IMR-90 (cell line): ENCODE results near the gene RAD51B. TPM values are rescaled to one million over a fixed set of nuclear protein-coding genes. Genes with fewer than 3 reads are reported as not detected.
A peak's percentile ranks its signal among the peaks of the same experiment; 100 is the strongest.

Source experiments
- ATAC-seq: fragments of 200-7000 bp; cut with Tn5 transposase; 2 replicates; pipeline ENCODE4 v1.9.1; 2020; ENCODE audit warnings: low read depth, mild to moderate bottlenecking, moderate library complexity
- BruUV-seq: library from RNA; stranded (reverse); fragments of 400-500 nt; replicated peaks from 2 replicates; lab custom pipeline; 2021; lab: Mats Ljungman, UMichigan
- CTCF ChIA-PET: fragments of 300-600 bp; formaldehyde crosslinking; extraction: SDS; loops from one replicate; lab custom pipeline; 2021; ENCODE audit warnings: antibody characterized with exemption; lab: Yijun Ruan, JAX
- POLR2A ChIA-PET: fragments of 300-600 bp; sonication (Branson Sonifier 250); formaldehyde crosslinking; loops from one replicate; lab custom pipeline; 2022; ENCODE audit warnings: antibody characterized with exemption; ENCODE audit not compliant: unreplicated experiment; lab: Charles Lee
- DNase-seq: peaks from one replicate; pipeline ENCODE4 v3.0.0; 2013
- H2AFZ ChIP-seq: replicated peaks from 2 replicates; pipeline ENCODE3; 2013; ENCODE audit warnings: low read length, mild to moderate bottlenecking; ENCODE audit not compliant: poor library complexity
- H2AK5ac ChIP-seq: 2 replicates; pipeline ENCODE4 v1.6.1; 2013; ENCODE audit warnings: low read depth, low read length, inconsistent platforms
- H2AK9ac ChIP-seq: replicated peaks from 2 replicates; pipeline ENCODE3; 2013; ENCODE audit warnings: mild to moderate bottlenecking, low read depth, low read length, moderate library complexity; ENCODE audit not compliant: poor library complexity
- H2BK120ac ChIP-seq: 2 replicates; pipeline ENCODE4 v1.6.1; 2013; ENCODE audit warnings: low read depth, low read length, inconsistent platforms
- H2BK15ac ChIP-seq: 3 replicates; pipeline ENCODE4 v1.6.1; 2013; ENCODE audit warnings: low read depth, low read length, inconsistent platforms
- H2BK20ac ChIP-seq: 2 replicates; pipeline ENCODE4 v1.6.1; 2013; ENCODE audit warnings: low read depth, mild to moderate bottlenecking, inconsistent platforms, low read length, moderate library complexity
- H2BK5ac ChIP-seq: 2 replicates; pipeline ENCODE4 v1.6.1; 2013; ENCODE audit warnings: mild to moderate bottlenecking, low read depth, low read length, inconsistent platforms; ENCODE audit not compliant: poor library complexity, severe bottlenecking
- H3K14ac ChIP-seq: replicated peaks from 2 replicates; pipeline ENCODE4 v1.6.1; 2013; ENCODE audit warnings: low read depth, low read length, inconsistent platforms
- H3K18ac ChIP-seq: 2 replicates; pipeline ENCODE4 v1.6.1; 2013; ENCODE audit warnings: low read depth, low read length, control low read depth
- H3K23ac ChIP-seq: 2 replicates; pipeline ENCODE4 v1.6.1; 2013; ENCODE audit warnings: low read depth, low read length, inconsistent platforms
- H3K27ac ChIP-seq: 2 replicates; pipeline ENCODE4 v1.5.1; 2013; ENCODE audit warnings: mild to moderate bottlenecking, control low read depth, low read length; ENCODE audit not compliant: insufficient read depth
- H3K27me3 ChIP-seq: 2 replicates; pipeline ENCODE4 v1.6.1; 2013; ENCODE audit warnings: low read length; ENCODE audit not compliant: control insufficient read depth, insufficient read depth
- H3K36me3 ChIP-seq: 2 replicates; pipeline ENCODE4 v1.6.1; 2013; ENCODE audit warnings: low read length, mixed read lengths; ENCODE audit not compliant: control insufficient read depth, insufficient read depth
- H3K4ac ChIP-seq: 2 replicates; pipeline ENCODE4 v1.6.1; 2013; ENCODE audit warnings: low read depth, low read length, inconsistent platforms
- H3K4me1 ChIP-seq: 2 replicates; pipeline ENCODE4 v1.6.1; 2013; ENCODE audit warnings: low read length, mixed read lengths; ENCODE audit not compliant: control insufficient read depth, insufficient read depth
- H3K4me2 ChIP-seq: 2 replicates; pipeline ENCODE4 v1.6.1; 2013; ENCODE audit warnings: low read depth, mild to moderate bottlenecking, control low read depth, low read length, moderate library complexity
- H3K4me3 ChIP-seq: 2 replicates; pipeline ENCODE4 v1.5.1; 2013; ENCODE audit warnings: low read depth, mild to moderate bottlenecking, control low read depth, low read length, moderate library complexity; ENCODE audit not compliant: insufficient read depth
- H3K56ac ChIP-seq: 2 replicates; pipeline ENCODE4 v1.6.1; 2013; ENCODE audit warnings: low read length, inconsistent platforms; ENCODE audit not compliant: insufficient read depth; ENCODE audit errors: extremely low read depth
- H3K79me1 ChIP-seq, 2 experiments: 2 replicates each; pipeline ENCODE4 v1.6.1; 2013; ENCODE audit warnings: low read length in 2 of 2, inconsistent platforms in 1 of 2, low read depth in 1 of 2
- H3K9ac ChIP-seq: 2 replicates; pipeline ENCODE4 v1.6.1; 2013; ENCODE audit warnings: low read depth, low read length, control low read depth
- H3K9me1 ChIP-seq: 2 replicates; pipeline ENCODE4 v1.6.1; 2013; ENCODE audit warnings: low read length, inconsistent platforms; ENCODE audit not compliant: insufficient read depth
- H3K9me3 ChIP-seq: 2 replicates; pipeline ENCODE4 v1.6.1; 2013; ENCODE audit warnings: low read length; ENCODE audit not compliant: control insufficient read depth, insufficient read depth
- H4K20me1 ChIP-seq: 2 replicates; pipeline ENCODE4 v1.6.1; 2013; ENCODE audit warnings: low read length, inconsistent platforms; ENCODE audit not compliant: insufficient read depth
- H4K5ac ChIP-seq: 2 replicates; pipeline ENCODE4 v1.6.1; 2013; ENCODE audit warnings: mild to moderate bottlenecking, low read depth, low read length, control low read depth
- H4K8ac ChIP-seq, 2 experiments: 2 replicates each; pipeline ENCODE4 v1.6.1; 2013; ENCODE audit warnings: low read depth in 2 of 2, low read length in 2 of 2, control low read depth in 1 of 2, inconsistent platforms in 1 of 2
- H4K91ac ChIP-seq: 2 replicates; pipeline ENCODE4 v1.6.1; 2013; ENCODE audit warnings: low read depth, low read length, inconsistent platforms; ENCODE audit not compliant: insufficient read depth
- BHLHE40 ChIP-seq: fragments of 150-350 bp; IDR thresholded peaks from 2 replicates; pipeline ENCODE4 v1.6.1; 2016; ENCODE audit warnings: mild to moderate bottlenecking, low read depth, low read length
- CEBPB ChIP-seq: IDR thresholded peaks from 2 replicates; pipeline ENCODE4 v1.6.1; 2012; ENCODE audit warnings: low read depth, low read length, improper control_type of control experiment
- CHD1 ChIP-seq: IDR thresholded peaks from 2 replicates; pipeline ENCODE4 v1.6.1; 2012; ENCODE audit warnings: low read depth, low read length, improper control_type of control experiment
- MAFK ChIP-seq: IDR thresholded peaks from 2 replicates; pipeline ENCODE4 v1.6.1; 2012; ENCODE audit warnings: low read depth, low read length, improper control_type of control experiment
- MXI1 ChIP-seq: IDR thresholded peaks from 2 replicates; pipeline ENCODE4 v1.6.1; 2012; ENCODE audit warnings: low read depth, mild to moderate bottlenecking, low read length, moderate library complexity, borderline replicate concordance
- NFE2L2 ChIP-seq: fragments of 150-350 bp; IDR thresholded peaks from 2 replicates; pipeline ENCODE4 v1.6.1; 2016; ENCODE audit warnings: low read depth, mild to moderate bottlenecking, low read length
- POLR2A ChIP-seq: IDR thresholded peaks from 2 replicates; pipeline ENCODE4 v1.6.1; 2012; ENCODE audit warnings: mild to moderate bottlenecking, low read depth, low read length
- RAD21 ChIP-seq: IDR thresholded peaks from 2 replicates; pipeline ENCODE4 v1.6.1; 2012; ENCODE audit warnings: low read length, improper control_type of control experiment
- RCOR1 ChIP-seq: IDR thresholded peaks from 2 replicates; pipeline ENCODE4 v1.6.1; 2012; ENCODE audit warnings: mild to moderate bottlenecking, low read length, improper control_type of control experiment; ENCODE audit not compliant: insufficient replicate concordance
- RFX5 ChIP-seq: IDR thresholded peaks from 2 replicates; pipeline ENCODE4 v1.8.0; 2012; ENCODE audit warnings: low read depth, mild to moderate bottlenecking, low read length, moderate library complexity
- SMC3 ChIP-seq: fragments of 150-350 bp; IDR thresholded peaks from 2 replicates; pipeline ENCODE4 v1.6.1; 2016; ENCODE audit warnings: low read depth, mild to moderate bottlenecking, antibody characterized with exemption, low read length, moderate library complexity
- WGBS, 2 experiments: methylation state at CpG; one replicate each; pipeline versions ENCODE4 v1.1.5 to v1.1.7; 2013; ENCODE audit warnings: missing lambda C conversion rate in 2 of 2; ENCODE audit not compliant: insufficient read length in 1 of 2; ENCODE audit errors: extremely low coverage in 2 of 2; 5-methylcytosine and 5-hydroxymethylcytosine counted together
- dilution Hi-C: fragments of 300-500 bp; cut with HindIII; formaldehyde crosslinking; loops from one replicate; pipeline ENCODE4 v1.14.3; 2018; ENCODE audit warnings: low sequenced_read_pairs; ENCODE audit not compliant: unreplicated experiment
- in situ Hi-C: fragments of 300-500 bp; cut with MboI; formaldehyde crosslinking; loops from 3 replicates; pipeline ENCODE4 v1.14.3; 2019; ENCODE audit warnings: low sequenced_read_pairs, inconsistent platforms, mixed read lengths
- intact Hi-C: fragments of 100-400 bp; cut with micrococcal nuclease; formaldehyde crosslinking; loops from 2 replicates; pipeline ENCODE4 v1.10.0; 2022
- polyA plus RNA-seq, 3 experiments: library from polyadenylated mRNA; depleted of rRNA; stranded (reverse); fragments of >200 nt; gene quantifications; 2 replicates each; pipeline ENCODE4 v1.2.3, GENCODE V29; 2012; ENCODE audit warnings: low replicate concordance in 1 of 3
- total RNA-seq: library from RNA; depleted of rRNA; stranded (reverse); fragments of >200 nt; gene quantifications from 2 replicates; pipeline ENCODE4 v1.2.3, GENCODE V29; 2012
- TF ChIP-seq, protein P1 (sequence below): conservative IDR thresholded peaks from 2 replicates; pipeline ENCODE4 v1.5.1; 2012; ENCODE audit warnings: mild to moderate bottlenecking, low read depth, low read length, improper control_type of control experiment
- TF ChIP-seq, protein P2 (sequence below): fragments of 150-350 bp; IDR thresholded peaks from 2 replicates; pipeline ENCODE4 v1.6.1; 2017; ENCODE audit warnings: mild to moderate bottlenecking, antibody characterized with exemption, low read length, low read depth
- TF ChIP-seq, protein P3 (sequence below): fragments of 150-350 bp; IDR thresholded peaks from 2 replicates; pipeline ENCODE4 v1.6.1; 2016; ENCODE audit warnings: low read depth, mild to moderate bottlenecking, low read length, moderate library complexity, borderline replicate concordance

RAD51B gene
- total and polyA plus RNA-seq, 2 of the 4 experiments (the other 2 are of a cell fraction) = 5.1 to 18.8 TPM

DNA sequence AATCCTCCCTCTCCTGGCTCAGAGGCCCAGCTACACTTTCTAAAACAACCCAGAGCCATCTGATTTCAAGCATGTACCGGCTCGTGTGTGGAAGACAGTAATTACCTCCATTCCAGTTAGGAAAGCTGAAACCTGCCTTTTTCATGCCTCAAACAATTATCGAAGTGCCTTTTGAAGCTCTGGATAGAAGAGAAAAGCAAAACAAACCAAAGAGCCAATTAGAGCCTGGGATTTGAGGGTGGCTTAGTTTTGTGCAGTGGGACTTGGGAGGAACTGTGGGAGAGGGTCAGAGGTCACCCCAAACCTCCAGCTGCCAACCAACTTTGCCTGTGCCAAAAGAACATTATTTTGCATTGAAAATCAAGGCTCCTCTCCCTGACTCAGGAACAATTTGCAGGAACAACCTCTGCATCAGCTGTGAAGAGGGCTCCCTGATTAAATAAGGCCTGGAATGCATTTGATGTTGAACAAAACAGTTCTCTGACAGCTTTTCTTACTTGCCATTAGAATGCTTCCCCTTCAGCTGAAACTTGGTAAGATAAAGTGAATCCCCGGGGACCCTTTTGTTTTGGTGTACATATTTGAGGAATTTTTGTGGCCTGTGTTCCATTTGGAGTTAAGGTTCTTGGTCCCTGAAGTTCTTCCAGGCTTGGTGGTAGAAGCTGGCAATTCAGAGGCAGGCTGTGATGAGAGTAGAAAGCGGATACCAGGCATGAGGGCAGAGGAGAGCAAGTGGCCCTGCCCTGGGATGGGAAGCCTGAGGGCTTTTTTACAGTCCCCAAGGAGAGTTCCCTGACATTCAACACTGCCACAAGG lies 703.1 kb downstream of the RAD51B start:
- peaks cover 3% of the 10 kb centered on the region; the same call in 1 of the 2 replicates for H3K9me1 ChIP-seq
- H3K56ac ChIP-seq = no peak overlapping the region
- H4K20me1 ChIP-seq = no peaks in the 10 kb centered on the region
- ChIA-PET CTCF (no interaction called here), POLR2A (no interaction called here)
- no peak for DNase-seq
- H2AK5ac ChIP-seq = peak overlapping the region; percentile 25; the same call in 1 of the 2 replicates
- no peaks in the 10 kb centered on the region for H3K27me3 ChIP-seq
- no peak overlapping the region for H4K91ac ChIP-seq
- H2AFZ ChIP-seq = peak overlapping the region; percentile 1
- H2BK20ac ChIP-seq = no peak overlapping the region
- no peaks in the 10 kb centered on the region for H3K9me3 ChIP-seq
- intact Hi-C loops = no loop called here
- dilution Hi-C loops = no loop called here
- no peaks in the 10 kb centered on the region for H3K36me3 ChIP-seq
- no TSS peak for BruUV-seq
- H4K8ac ChIP-seq = peak overlapping the region in 1 of 2 experiments; percentile 40; a peak in 1 of 4 replicates
- H3K4me2 ChIP-seq = no peak overlapping the region
- no peaks in the 10 kb centered on the region for H3K79me1 ChIP-seq
- ATAC-seq = peak; percentile 46
- 80% methylated on average over 1 of the region's 5 CpGs; no CpG with 5 or more reads in 1 of the 2 experiments for WGBS, 2 experiments
- no peak overlapping the region for H3K4me3 ChIP-seq
- H3K18ac ChIP-seq = no peak overlapping the region
- peaks cover 12% of the 10 kb centered on the region for H3K4me1 ChIP-seq
- H3K27ac ChIP-seq = no peak overlapping the region
- H2BK15ac ChIP-seq = peak overlapping the region; percentile 39; the same call in 1 of the 3 replicates
- H2BK5ac ChIP-seq = no peak overlapping the region
- no peak overlapping the region for H2AK9ac ChIP-seq
- peak overlapping the region; percentile 47; the same call in 1 of the 2 replicates for H2BK120ac ChIP-seq
- H3K23ac ChIP-seq = peak overlapping the region; percentile 29; the same call in 1 of the 2 replicates
- in situ Hi-C loops = no loop called here
- no peak overlapping the region for H3K4ac ChIP-seq
- peak overlapping the region; percentile 31 for H3K14ac ChIP-seq
- no peak overlapping the region for H3K9ac ChIP-seq
- H4K5ac ChIP-seq = no peak overlapping the region
- no peak for TF ChIP-seq CEBPB
- no peak for TF ChIP-seq POLR2A
- no peak for TF ChIP-seq MAFK
- TF ChIP-seq NFE2L2 = no peak
- TF ChIP-seq, protein P1, sequence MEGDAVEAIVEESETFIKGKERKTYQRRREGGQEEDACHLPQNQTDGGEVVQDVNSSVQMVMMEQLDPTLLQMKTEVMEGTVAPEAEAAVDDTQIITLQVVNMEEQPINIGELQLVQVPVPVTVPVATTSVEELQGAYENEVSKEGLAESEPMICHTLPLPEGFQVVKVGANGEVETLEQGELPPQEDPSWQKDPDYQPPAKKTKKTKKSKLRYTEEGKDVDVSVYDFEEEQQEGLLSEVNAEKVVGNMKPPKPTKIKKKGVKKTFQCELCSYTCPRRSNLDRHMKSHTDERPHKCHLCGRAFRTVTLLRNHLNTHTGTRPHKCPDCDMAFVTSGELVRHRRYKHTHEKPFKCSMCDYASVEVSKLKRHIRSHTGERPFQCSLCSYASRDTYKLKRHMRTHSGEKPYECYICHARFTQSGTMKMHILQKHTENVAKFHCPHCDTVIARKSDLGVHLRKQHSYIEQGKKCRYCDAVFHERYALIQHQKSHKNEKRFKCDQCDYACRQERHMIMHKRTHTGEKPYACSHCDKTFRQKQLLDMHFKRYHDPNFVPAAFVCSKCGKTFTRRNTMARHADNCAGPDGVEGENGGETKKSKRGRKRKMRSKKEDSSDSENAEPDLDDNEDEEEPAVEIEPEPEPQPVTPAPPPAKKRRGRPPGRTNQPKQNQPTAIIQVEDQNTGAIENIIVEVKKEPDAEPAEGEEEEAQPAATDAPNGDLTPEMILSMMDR = no peak
- TF ChIP-seq, protein P2, sequence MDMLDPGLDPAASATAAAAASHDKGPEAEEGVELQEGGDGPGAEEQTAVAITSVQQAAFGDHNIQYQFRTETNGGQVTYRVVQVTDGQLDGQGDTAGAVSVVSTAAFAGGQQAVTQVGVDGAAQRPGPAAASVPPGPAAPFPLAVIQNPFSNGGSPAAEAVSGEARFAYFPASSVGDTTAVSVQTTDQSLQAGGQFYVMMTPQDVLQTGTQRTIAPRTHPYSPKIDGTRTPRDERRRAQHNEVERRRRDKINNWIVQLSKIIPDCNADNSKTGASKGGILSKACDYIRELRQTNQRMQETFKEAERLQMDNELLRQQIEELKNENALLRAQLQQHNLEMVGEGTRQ = no peak
- TF ChIP-seq SMC3 = no peak
- TF ChIP-seq MXI1 = no peak
- no peak for TF ChIP-seq BHLHE40
- no peak for TF ChIP-seq RCOR1
- TF ChIP-seq RFX5 = no peak
- TF ChIP-seq, protein P3, sequence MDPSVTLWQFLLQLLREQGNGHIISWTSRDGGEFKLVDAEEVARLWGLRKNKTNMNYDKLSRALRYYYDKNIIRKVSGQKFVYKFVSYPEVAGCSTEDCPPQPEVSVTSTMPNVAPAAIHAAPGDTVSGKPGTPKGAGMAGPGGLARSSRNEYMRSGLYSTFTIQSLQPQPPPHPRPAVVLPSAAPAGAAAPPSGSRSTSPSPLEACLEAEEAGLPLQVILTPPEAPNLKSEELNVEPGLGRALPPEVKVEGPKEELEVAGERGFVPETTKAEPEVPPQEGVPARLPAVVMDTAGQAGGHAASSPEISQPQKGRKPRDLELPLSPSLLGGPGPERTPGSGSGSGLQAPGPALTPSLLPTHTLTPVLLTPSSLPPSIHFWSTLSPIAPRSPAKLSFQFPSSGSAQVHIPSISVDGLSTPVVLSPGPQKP = no peak
- no peak for TF ChIP-seq RAD21
- no peak for TF ChIP-seq CHD1
